K562 (cell line): Measurements from ENCODE around the gene DPYSL3. TPM values are rescaled to one million over a fixed set of nuclear protein-coding genes. Genes with fewer than 3 reads are reported as not detected.

Source experiments
- ATAC-seq: fragments of 200-7000 bp; cut with Tn5 transposase; 3 replicates; pipeline ENCODE4 v1.9.1; 2020; ENCODE audit warnings: moderate library complexity
- BruUV-seq: library from RNA; stranded (reverse); fragments of 400-500 nt; replicated peaks from 2 replicates; lab custom pipeline; 2021; lab: Mats Ljungman, UMichigan
- CTCF ChIA-PET: fragments of 300-600 bp; formaldehyde crosslinking; extraction: SDS; loops from one replicate; lab custom pipeline; 2021; ENCODE audit warnings: low intra/inter-chr PET ratio; lab: Yijun Ruan, JAX
- POLR2A ChIA-PET: fragments of 300-600, 350-650 bp; sonication (Branson Sonifier 250); formaldehyde crosslinking; extraction: SDS; loops from one replicate; lab custom pipeline; 2021; ENCODE audit warnings: antibody characterized with exemption, inconsistent platforms; lab: Yijun Ruan, JAX
- DNase-seq, 4 experiments: peaks; one replicate each; pipeline versions ENCODE4 v3.0.0 to v3.0.0-alpha.2; 2011 to 2018; ENCODE audit warnings: low spot score in 3 of 4, mixed read lengths in 3 of 4; ENCODE audit errors: extremely low read depth in 1 of 4
- FAIRE-seq: peaks from 2 replicates; lab custom pipeline; 2011; peaks lifted over from hg19 to GRCh38; lab: Jason Lieb, UNC
- H2AFZ ChIP-seq: 2 replicates; pipeline ENCODE4 v1.6.0; 2011; ENCODE audit warnings: low read depth, low read length, control low read depth, inconsistent platforms
- H3K27ac ChIP-seq: fragments of 200-600 bp; 3 replicates; pipeline ENCODE4 v1.8.0; 2011; ENCODE audit warnings: low read depth, mild to moderate bottlenecking, control low read depth, inconsistent platforms, low read length, moderate library complexity, mixed read lengths; ENCODE audit errors: extremely low read depth
- H3K27me3 ChIP-seq, 2 experiments: fragments of 300-600 bp in 1 of 2; 2 replicates in 1 of 2; 3 replicates in 1 of 2; pipeline versions ENCODE4 v1.6.0 to v1.8.0; 2011; ENCODE audit warnings: inconsistent platforms in 2 of 2, low read length in 2 of 2, mild to moderate bottlenecking in 1 of 2, mixed read lengths in 1 of 2, moderate library complexity in 1 of 2; ENCODE audit not compliant: control insufficient read depth in 2 of 2, insufficient read depth in 2 of 2
- H3K36me3 ChIP-seq: fragments of 300-600 bp; 3 replicates; pipeline ENCODE4 v1.8.0; 2011; ENCODE audit warnings: mild to moderate bottlenecking, low read length, inconsistent platforms; ENCODE audit not compliant: control insufficient read depth, insufficient read depth
- H3K4me1 ChIP-seq, 2 experiments: fragments of 200-600 bp in 1 of 2; replicated peaks in 1 of 2; 2 replicates in 1 of 2; 3 replicates in 1 of 2; pipeline versions ENCODE4 v1.5.1 to v1.8.0; 2011; ENCODE audit warnings: inconsistent platforms in 2 of 2, low read length in 2 of 2, mild to moderate bottlenecking in 1 of 2, mixed read lengths in 1 of 2, moderate library complexity in 1 of 2; ENCODE audit not compliant: control insufficient read depth in 2 of 2, insufficient read depth in 2 of 2
- H3K4me2 ChIP-seq: 2 replicates; pipeline ENCODE4 v1.6.1; 2011; ENCODE audit warnings: low read length, control low read depth, inconsistent platforms, mixed read lengths; ENCODE audit not compliant: insufficient read depth
- H3K4me3 ChIP-seq: fragments of 200-600 bp; sonication (generic), shearing (Covaris generic); 2 replicates; pipeline ENCODE4 v1.5.1; 2016; ENCODE audit warnings: control low read depth, inconsistent platforms
- H3K79me2 ChIP-seq: fragments of 200-600 bp; 3 replicates; pipeline ENCODE4 v1.8.0; 2011; ENCODE audit warnings: low read length, inconsistent platforms; ENCODE audit not compliant: control insufficient read depth, insufficient read depth
- H3K9ac ChIP-seq, 2 experiments: 2 replicates each; pipeline versions ENCODE4 v1.6.0 to v1.6.1; 2011; ENCODE audit warnings: low read depth in 2 of 2, low read length in 2 of 2, control low read depth in 1 of 2, inconsistent platforms in 1 of 2, mild to moderate bottlenecking in 1 of 2, mixed read lengths in 1 of 2; ENCODE audit not compliant: insufficient read depth in 1 of 2
- H3K9me1 ChIP-seq: one replicate; pipeline ENCODE4 v1.6.0; 2011; ENCODE audit warnings: inconsistent platforms, mild to moderate bottlenecking, low read length, moderate library complexity; ENCODE audit not compliant: control insufficient read depth, insufficient read depth
- H3K9me3 ChIP-seq: replicated peaks from 2 replicates; pipeline ENCODE4 v1.5.1; 2011; ENCODE audit warnings: low read depth, low read length, inconsistent platforms; ENCODE audit not compliant: control insufficient read depth, insufficient read depth
- H4K20me1 ChIP-seq: replicated peaks from 2 replicates; pipeline ENCODE4 v1.6.1; 2011; ENCODE audit warnings: low read length, inconsistent platforms, mixed read lengths; ENCODE audit not compliant: control insufficient read depth, insufficient read depth
- EHMT2 ChIP-seq: fragments of 450-650 bp; IDR thresholded peaks from 2 replicates; pipeline ENCODE4 v1.6.1; 2018; ENCODE audit warnings: antibody characterized with exemption
- HNRNPH1 ChIP-seq: fragments of 200-400 bp; formaldehyde crosslinking; optimal IDR thresholded peaks from 2 replicates; pipeline ENCODE3; 2017; ENCODE audit warnings: low read depth, mild to moderate bottlenecking, low read length, moderate library complexity
- HNRNPK ChIP-seq: fragments of 200-400 bp; formaldehyde crosslinking; IDR thresholded peaks from one replicate; pipeline ENCODE4 v1.6.1; 2018; ENCODE audit warnings: mild to moderate bottlenecking, low read depth, low read length; ENCODE audit not compliant: poor library complexity, severe bottlenecking
- MTA2 ChIP-seq: fragments of 450-650 bp; IDR thresholded peaks from 2 replicates; pipeline ENCODE4 v1.6.1; 2016; ENCODE audit warnings: low read depth
- MYC ChIP-seq, 2 experiments: fragments of 250-450 bp in 1 of 2; sonication (Bioruptor Pico) in 1 of 2; IDR thresholded peaks; 2 replicates each; pipeline versions ENCODE4 v1.5.1 to v1.6.1; 2012 to 2021; ENCODE audit warnings: low read depth in 2 of 2, borderline replicate concordance in 1 of 2, improper control_type of control experiment in 1 of 2, low read length in 1 of 2, mild to moderate bottlenecking in 1 of 2, moderate library complexity in 1 of 2
- POLR2B ChIP-seq: fragments of 450-650 bp; IDR thresholded peaks from 2 replicates; pipeline ENCODE4 v1.6.1; 2018; ENCODE audit warnings: low read depth; ENCODE audit not compliant: partially characterized antibody
- RAD51 ChIP-seq: fragments of 450-650 bp; IDR thresholded peaks from 2 replicates; pipeline ENCODE4 v1.7.1; 2016; ENCODE audit warnings: low read depth, mild to moderate bottlenecking, borderline replicate concordance
- RBM14 ChIP-seq: fragments of 200-400 bp; formaldehyde crosslinking; IDR thresholded peaks from 2 replicates; pipeline ENCODE4 v1.6.1; 2018; ENCODE audit warnings: low read depth, mild to moderate bottlenecking, low read length, moderate library complexity, borderline replicate concordance; ENCODE audit not compliant: insufficient read depth
- TEAD2 ChIP-seq: fragments of 450-650 bp; IDR thresholded peaks from 2 replicates; pipeline ENCODE4 v1.6.1; 2016; ENCODE audit warnings: missing genetic modification characterization, control low read depth, missing compliant biosample characterization
- THRAP3 ChIP-seq: fragments of 450-650 bp; IDR thresholded peaks from 2 replicates; pipeline ENCODE4 v1.6.1; 2016; ENCODE audit warnings: mild to moderate bottlenecking, inconsistent platforms, borderline replicate concordance
- ZNF75A ChIP-seq: fragments of 450-650 bp; formaldehyde crosslinking; IDR thresholded peaks from 2 replicates; pipeline ENCODE4 v1.4.0; 2020; ENCODE audit warnings: mild to moderate bottlenecking
- whole genome bisulfite sequencing: fragments of 100-300 bp; shearing (Covaris generic); methylation state at CpG from one replicate; pipeline ENCODE4 v1.1.6; 2016; ENCODE audit warnings: low coverage, mixed read lengths; ENCODE audit not compliant: insufficient coverage; ENCODE audit errors: missing lambda C conversion rate; 5-methylcytosine and 5-hydroxymethylcytosine counted together
- in situ Hi-C: fragments of 300-500 bp; cut with MboI; formaldehyde crosslinking; loops from 4 replicates; pipeline ENCODE4 v1.15.0; 2018; ENCODE audit warnings: inconsistent platforms, mixed read lengths
- intact Hi-C: fragments of 100-400 bp; cut with micrococcal nuclease; formaldehyde crosslinking; loops from 2 replicates; pipeline ENCODE4 v1.14.2; 2022
- polyA plus RNA-seq, 8 experiments: library from polyadenylated mRNA; depleted of rRNA in 4 of 8; stranded (reverse) in 5 of 8; unstranded in 3 of 8; fragments of >200 nt; fragmentation: Nextera tagmentation in 2 of 8; fragmentation: Illumina TruSeq in 1 of 8; extraction: Ambion mirVana in 2 of 8; extraction: Trizol in 1 of 8; gene quantifications; 2 replicates each; pipeline versions ENCODE4 v1.2.1 to v1.2.3, GENCODE V29; 2011 to 2014; ENCODE audit warnings: inconsistent platforms in 1 of 8, missing spikeins in 1 of 8
- total RNA-seq, 7 experiments: library from RNA; depleted of rRNA in 6 of 7; stranded (reverse); fragments of >200 nt in 6 of 7; fragmentation: Illumina TruSeq in 2 of 7; extraction: Trizol in 2 of 7; gene quantifications; 2 replicates each; pipeline versions ENCODE4 v1.2.1 to v1.2.3, GENCODE V29; 2011 to 2021; ENCODE audit warnings: low replicate concordance in 1 of 7
- TF ChIP-seq, protein P1 (sequence below): fragments of 150-350 bp; IDR thresholded peaks from 2 replicates; pipeline ENCODE4 v1.6.1; 2014; ENCODE audit warnings: low read depth, mild to moderate bottlenecking, low read length, borderline replicate concordance
- TF ChIP-seq, protein P2 (sequence below): fragments of 200-800 bp; sonication (Bioruptor generic); IDR thresholded peaks from 2 replicates; pipeline ENCODE4 v1.6.1; 2017; ENCODE audit warnings: missing genetic modification characterization, missing compliant biosample characterization
- TF ChIP-seq, protein P3 (sequence below): fragments of 450-650 bp; IDR thresholded peaks from 2 replicates; pipeline ENCODE4 v1.6.1; 2018; ENCODE audit warnings: mild to moderate bottlenecking, low read depth; ENCODE audit not compliant: partially characterized antibody

DPYSL3 gene
- total and polyA plus RNA-seq, 9 of the 15 experiments (the other 6 are each of a cell fraction or from before 2014, with no cell fraction given), result 0.07 to 0.55 TPM; not detected in 7

DNA sequence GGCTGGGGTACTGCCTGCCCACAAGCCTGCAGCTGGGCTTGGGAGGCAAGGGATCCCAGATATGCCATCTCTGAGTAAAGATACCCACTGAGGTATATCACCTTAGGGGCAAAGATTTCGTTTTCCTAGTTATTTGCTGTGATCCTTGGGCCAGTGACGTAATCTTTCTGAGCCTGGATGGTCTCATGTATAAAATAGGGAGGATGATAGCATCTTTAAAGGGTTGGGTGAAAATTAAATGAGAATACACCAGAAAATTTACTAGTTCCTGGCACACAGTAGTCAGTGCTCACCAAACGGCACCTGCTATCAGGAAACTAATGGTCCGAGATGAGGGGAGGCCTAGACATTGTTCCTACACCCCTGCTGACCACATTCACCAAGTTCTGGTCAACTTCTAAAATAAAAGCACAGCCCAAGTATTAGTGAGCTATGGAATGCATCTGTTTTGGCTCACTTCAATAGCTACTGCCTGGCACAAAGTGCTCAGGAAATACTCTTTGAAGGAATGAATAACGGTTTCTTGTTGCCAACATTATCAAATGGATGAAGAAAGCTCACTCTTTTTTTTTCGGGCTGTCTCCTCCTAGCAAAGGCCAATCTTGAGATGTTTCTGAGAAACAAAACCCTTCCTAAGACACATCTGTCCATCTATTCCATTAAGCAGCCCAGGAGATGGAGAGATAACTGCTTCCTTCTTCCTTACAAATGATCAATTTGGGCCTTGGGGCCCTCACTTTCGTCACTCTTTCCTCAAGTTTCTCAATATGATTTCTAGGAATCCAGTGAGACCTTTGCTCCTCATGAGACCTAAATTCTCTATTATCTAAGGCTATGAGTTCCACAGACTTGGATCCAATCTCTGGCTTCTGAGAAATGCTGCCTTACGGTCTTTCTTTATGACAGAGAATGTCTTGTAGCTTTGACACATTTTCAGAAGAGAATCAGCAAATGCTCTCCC lies 98.2 kb downstream of the DPYSL3 start:
- H3K79me2 ChIP-seq, result no peaks in the 10 kb centered on the region
- WGBS, result 0% methylated on average over 8 of the region's 8 CpGs
- no peaks in the 10 kb centered on the region for H3K9me1 ChIP-seq
- DNase-seq (no peak), FAIRE-seq (no peak), ATAC-seq (no peak)
- no peak overlapping the region for H3K27ac ChIP-seq
- H2AFZ ChIP-seq, result no peak overlapping the region
- H3K27me3 ChIP-seq, result no peaks in the 10 kb centered on the region
- no TSS peak for BruUV-seq
- ChIA-PET CTCF (no interaction called here), POLR2A (interaction anchor here (0.6 kb wide), 1 partner anchor 21 kb away, joined by 3 read pairs; no protein-coding TSS in a partner anchor)
- no peak overlapping the region for H3K4me2 ChIP-seq
- H3K4me3 ChIP-seq, result no peak overlapping the region
- no peaks in the 10 kb centered on the region for H3K36me3 ChIP-seq
- H3K9me3 ChIP-seq, result no peaks in the 10 kb centered on the region
- H4K20me1 ChIP-seq, result no peaks in the 10 kb centered on the region
- H3K4me1 ChIP-seq, result no peaks in the 10 kb centered on the region
- H3K9ac ChIP-seq, result no peak overlapping the region
- intact Hi-C loops, result no loop called here
- in situ Hi-C loops, result no loop called here
- TF ChIP-seq RAD51 (no peak), TEAD2 (no peak), HNRNPK (no peak), MYC (IDR thresholded peaks at IDR 0.05; ENCODE audit: low read depth, low read length) (no peak), MYC (CRISPR knock-in tag; IDR thresholded peaks at IDR 0.05; ENCODE audit: borderline replicate concordance, low read depth) (no peak), POLR2B (no peak), EHMT2 (no peak), ZNF75A (CRISPR knock-in tag) (no peak), RBM14 (no peak), MTA2 (no peak), HNRNPH1 (no peak), THRAP3 (no peak)
- TF ChIP-seq, protein P1, sequence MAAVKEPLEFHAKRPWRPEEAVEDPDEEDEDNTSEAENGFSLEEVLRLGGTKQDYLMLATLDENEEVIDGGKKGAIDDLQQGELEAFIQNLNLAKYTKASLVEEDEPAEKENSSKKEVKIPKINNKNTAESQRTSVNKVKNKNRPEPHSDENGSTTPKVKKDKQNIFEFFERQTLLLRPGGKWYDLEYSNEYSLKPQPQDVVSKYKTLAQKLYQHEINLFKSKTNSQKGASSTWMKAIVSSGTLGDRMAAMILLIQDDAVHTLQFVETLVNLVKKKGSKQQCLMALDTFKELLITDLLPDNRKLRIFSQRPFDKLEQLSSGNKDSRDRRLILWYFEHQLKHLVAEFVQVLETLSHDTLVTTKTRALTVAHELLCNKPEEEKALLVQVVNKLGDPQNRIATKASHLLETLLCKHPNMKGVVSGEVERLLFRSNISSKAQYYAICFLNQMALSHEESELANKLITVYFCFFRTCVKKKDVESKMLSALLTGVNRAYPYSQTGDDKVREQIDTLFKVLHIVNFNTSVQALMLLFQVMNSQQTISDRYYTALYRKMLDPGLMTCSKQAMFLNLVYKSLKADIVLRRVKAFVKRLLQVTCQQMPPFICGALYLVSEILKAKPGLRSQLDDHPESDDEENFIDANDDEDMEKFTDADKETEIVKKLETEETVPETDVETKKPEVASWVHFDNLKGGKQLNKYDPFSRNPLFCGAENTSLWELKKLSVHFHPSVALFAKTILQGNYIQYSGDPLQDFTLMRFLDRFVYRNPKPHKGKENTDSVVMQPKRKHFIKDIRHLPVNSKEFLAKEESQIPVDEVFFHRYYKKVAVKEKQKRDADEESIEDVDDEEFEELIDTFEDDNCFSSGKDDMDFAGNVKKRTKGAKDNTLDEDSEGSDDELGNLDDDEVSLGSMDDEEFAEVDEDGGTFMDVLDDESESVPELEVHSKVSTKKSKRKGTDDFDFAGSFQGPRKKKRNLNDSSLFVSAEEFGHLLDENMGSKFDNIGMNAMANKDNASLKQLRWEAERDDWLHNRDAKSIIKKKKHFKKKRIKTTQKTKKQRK, result no peak
- TF ChIP-seq, protein P2, sequence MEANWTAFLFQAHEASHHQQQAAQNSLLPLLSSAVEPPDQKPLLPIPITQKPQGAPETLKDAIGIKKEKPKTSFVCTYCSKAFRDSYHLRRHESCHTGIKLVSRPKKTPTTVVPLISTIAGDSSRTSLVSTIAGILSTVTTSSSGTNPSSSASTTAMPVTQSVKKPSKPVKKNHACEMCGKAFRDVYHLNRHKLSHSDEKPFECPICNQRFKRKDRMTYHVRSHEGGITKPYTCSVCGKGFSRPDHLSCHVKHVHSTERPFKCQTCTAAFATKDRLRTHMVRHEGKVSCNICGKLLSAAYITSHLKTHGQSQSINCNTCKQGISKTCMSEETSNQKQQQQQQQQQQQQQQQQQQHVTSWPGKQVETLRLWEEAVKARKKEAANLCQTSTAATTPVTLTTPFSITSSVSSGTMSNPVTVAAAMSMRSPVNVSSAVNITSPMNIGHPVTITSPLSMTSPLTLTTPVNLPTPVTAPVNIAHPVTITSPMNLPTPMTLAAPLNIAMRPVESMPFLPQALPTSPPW (CRISPR knock-in tag), result no peak
- TF ChIP-seq, protein P3, sequence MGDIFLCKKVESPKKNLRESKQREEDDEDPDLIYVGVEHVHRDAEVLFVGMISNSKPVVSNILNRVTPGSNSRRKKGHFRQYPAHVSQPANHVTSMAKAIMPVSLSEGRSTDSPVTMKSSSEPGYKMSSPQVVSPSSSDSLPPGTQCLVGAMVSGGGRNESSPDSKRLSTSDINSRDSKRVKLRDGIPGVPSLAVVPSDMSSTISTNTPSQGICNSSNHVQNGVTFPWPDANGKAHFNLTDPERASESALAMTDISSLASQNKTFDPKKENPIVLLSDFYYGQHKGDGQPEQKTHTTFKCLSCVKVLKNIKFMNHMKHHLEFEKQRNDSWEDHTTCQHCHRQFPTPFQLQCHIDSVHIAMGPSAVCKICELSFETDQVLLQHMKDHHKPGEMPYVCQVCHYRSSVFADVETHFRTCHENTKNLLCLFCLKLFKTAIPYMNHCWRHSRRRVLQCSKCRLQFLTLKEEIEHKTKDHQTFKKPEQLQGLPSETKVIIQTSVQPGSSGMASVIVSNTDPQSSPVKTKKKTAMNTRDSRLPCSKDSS, result no peak
